MM.1S (cell line): ENCODE results near the gene SLX1B.
"Not testable (repeated sequence)": the region's sequence is repeated elsewhere in the genome, so short reads cannot be mapped to it uniquely, and the experiment has no call there.

Experiments
- EZH2 ChIP-seq: fragments of 300-600 bp; sonication (generic); optimal IDR thresholded peaks from 2 replicates; pipeline ENCODE3; 2017; ENCODE audit warnings: low read depth, mild to moderate bottlenecking, antibody characterized with exemption, low read length, mixed read lengths
- EZH2phosphoT487 ChIP-seq: fragments of 300-600 bp; sonication (generic); IDR thresholded peaks from 2 replicates; pipeline ENCODE4 v1.6.1; 2018; ENCODE audit warnings: antibody characterized with exemption, low read length
- TF ChIP-seq, protein P1 (sequence below): fragments of 300-600 bp; sonication (generic); IDR thresholded peaks from 2 replicates; pipeline ENCODE4 v1.5.1; 2016; ENCODE audit warnings: antibody characterized with exemption, low read length, mixed read lengths

DNA sequence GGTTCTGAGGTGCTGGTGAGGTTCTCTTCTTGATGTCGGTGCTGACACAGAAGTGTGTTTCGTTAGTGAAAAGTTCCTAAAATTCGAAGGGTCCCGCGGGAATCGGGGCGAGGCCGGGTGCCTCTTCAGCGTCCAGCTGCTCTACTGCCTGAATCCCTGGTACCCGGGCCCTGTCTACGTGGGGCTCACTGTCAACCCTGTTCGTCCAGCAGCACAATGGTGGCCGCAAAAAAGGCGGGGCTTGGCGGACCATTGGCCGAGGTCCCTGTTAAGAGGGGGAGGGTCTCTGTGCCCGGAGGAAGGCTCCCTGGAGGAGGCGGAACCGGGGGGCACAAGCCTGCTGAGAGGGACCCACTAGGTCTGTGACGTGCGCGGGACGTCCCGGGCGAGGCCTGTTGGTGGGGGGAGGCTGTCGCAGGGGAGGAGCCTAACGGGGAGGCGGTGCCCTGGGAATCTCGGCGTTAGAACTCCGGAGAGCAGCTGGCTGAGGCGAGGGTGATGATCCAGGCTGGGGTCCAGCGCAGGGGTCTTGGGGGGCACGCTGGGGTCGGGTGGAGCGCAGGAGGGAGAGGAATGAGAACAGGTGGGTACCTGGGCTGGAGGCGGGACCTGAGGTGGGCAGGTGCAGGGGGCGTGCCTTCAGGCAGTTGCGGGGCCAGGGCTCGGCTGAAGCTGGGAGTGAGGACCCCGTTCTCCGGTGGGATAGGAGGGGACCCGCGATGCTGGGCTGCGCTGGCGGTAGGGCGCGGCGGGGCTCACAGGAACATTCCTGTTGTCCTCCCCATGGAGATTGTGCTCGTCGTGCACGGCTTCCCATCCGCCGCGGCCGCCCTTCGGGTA lies 11.9 kb downstream of the SLX1B start:
- TF ChIP-seq, protein P1, sequence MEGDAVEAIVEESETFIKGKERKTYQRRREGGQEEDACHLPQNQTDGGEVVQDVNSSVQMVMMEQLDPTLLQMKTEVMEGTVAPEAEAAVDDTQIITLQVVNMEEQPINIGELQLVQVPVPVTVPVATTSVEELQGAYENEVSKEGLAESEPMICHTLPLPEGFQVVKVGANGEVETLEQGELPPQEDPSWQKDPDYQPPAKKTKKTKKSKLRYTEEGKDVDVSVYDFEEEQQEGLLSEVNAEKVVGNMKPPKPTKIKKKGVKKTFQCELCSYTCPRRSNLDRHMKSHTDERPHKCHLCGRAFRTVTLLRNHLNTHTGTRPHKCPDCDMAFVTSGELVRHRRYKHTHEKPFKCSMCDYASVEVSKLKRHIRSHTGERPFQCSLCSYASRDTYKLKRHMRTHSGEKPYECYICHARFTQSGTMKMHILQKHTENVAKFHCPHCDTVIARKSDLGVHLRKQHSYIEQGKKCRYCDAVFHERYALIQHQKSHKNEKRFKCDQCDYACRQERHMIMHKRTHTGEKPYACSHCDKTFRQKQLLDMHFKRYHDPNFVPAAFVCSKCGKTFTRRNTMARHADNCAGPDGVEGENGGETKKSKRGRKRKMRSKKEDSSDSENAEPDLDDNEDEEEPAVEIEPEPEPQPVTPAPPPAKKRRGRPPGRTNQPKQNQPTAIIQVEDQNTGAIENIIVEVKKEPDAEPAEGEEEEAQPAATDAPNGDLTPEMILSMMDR: not testable (repeated sequence)
- not testable (repeated sequence) for TF ChIP-seq EZH2, EZH2phosphoT487
